ENCODE measurements around the gene SSTR3. TPM values are rescaled to one million over a fixed set of nuclear protein-coding genes. Genes with fewer than 3 reads are reported as not detected.
"Not testable (repeated sequence)": the region's sequence is repeated elsewhere in the genome, so short reads cannot be mapped to it uniquely, and the experiment has no call there.

Gene SSTR3
- total RNA-seq, result not detected

GRCh38 chr22:37212174-37212906 is at the start of gene SSTR3:
Gene SSTR3 (minus strand): TSS chr22:37212477. CDS start chr22:37207803, 4,674 bp downstream.
- no peak for ATAC-seq

- peak; percentile 58 for ATAC-seq
These were observed 48.6 kb upstream of the SSTR3 start for GRCh38 chr22:37260901-37261336.

- no peak for ATAC-seq
These were observed 48.0 kb upstream of the SSTR3 start for GRCh38 chr22:37260155-37260795.

- ATAC-seq, result peak; percentile 10
These were observed 47.3 kb upstream of the SSTR3 start for GRCh38 chr22:37259540-37260029.

GRCh38 chr22:37258753-37259401 is 46.6 kb upstream of the SSTR3 start:
- ATAC-seq, result no peak

- ATAC-seq, result no peak
These were observed 45.9 kb upstream of the SSTR3 start for GRCh38 chr22:37258005-37258752.

- peak; percentile 23 for ATAC-seq
These were observed 43.9 kb upstream of the SSTR3 start for GRCh38 chr22:37256075-37256726.

GRCh38 chr22:37255558-37256006 is 43.3 kb upstream of the SSTR3 start:
- ATAC-seq, result no peak

GRCh38 chr22:37254867-37255233 is 42.6 kb upstream of the SSTR3 start:
- peak; percentile 27 for ATAC-seq

GRCh38 chr22:37254209-37254866 is 42.1 kb upstream of the SSTR3 start:
- no peak for ATAC-seq

GRCh38 chr22:37253126-37253660 is 40.9 kb upstream of the SSTR3 start:
- ATAC-seq, result no peak

GRCh38 chr22:37251836-37252235 is 39.6 kb upstream of the SSTR3 start:
- not testable (repeated sequence) for ATAC-seq

- no peak for ATAC-seq
These were observed 37.7 kb upstream of the SSTR3 start for GRCh38 chr22:37249986-37250385.

GRCh38 chr22:37248251-37248650 is 36.0 kb upstream of the SSTR3 start:
- ATAC-seq, result no peak

GRCh38 chr22:37245740-37246139 is 33.5 kb upstream of the SSTR3 start:
- no peak for ATAC-seq

- ATAC-seq, result no peak
These were observed 32.8 kb upstream of the SSTR3 start for GRCh38 chr22:37244922-37245722.

- peak; percentile 63 for ATAC-seq
These were observed 32.0 kb upstream of the SSTR3 start, which contains the start of gene RAC2 for GRCh38 chr22:37244114-37244921. Gene RAC2 (minus strand): TSS chr22:37244269. CDS start chr22:37244148, 121 bp downstream.

- ATAC-seq, result peak; percentile 42
These were observed 31.3 kb upstream of the SSTR3 start for GRCh38 chr22:37243402-37244113.

All from esophagus mucosa (tissue), 1 donor.